Caco-2 (cell line): ENCODE data around the gene MT3. TPM values are rescaled to one million over a fixed set of nuclear protein-coding genes. Genes with fewer than 3 reads are reported as not detected.
A peak's percentile ranks its signal among the peaks of the same experiment; 100 is the strongest.

Experiments
- BruUV-seq: library from RNA; stranded (reverse); fragments of 400-500 nt; replicated peaks from 2 replicates; lab custom pipeline; 2021; lab: Mats Ljungman, UMichigan
- CTCF ChIA-PET: fragments of 300-600 bp; sonication (Branson Sonifier 250); formaldehyde crosslinking; loops from one replicate; lab custom pipeline; 2022; ENCODE audit warnings: antibody characterized with exemption; lab: Charles Lee
- POLR2A ChIA-PET: fragments of 300-600 bp; sonication (Branson Sonifier 250); formaldehyde crosslinking; loops from one replicate; lab custom pipeline; 2022; ENCODE audit warnings: antibody characterized with exemption; lab: Charles Lee
- DNase-seq, 2 experiments: peaks; one replicate each; pipeline versions ENCODE4 v3.0.0 to v3.0.0-alpha.2; 2020 to 2022
- H3K27me3 ChIP-seq: replicated peaks from 2 replicates; pipeline ENCODE4 v1.6.0; 2011; ENCODE audit warnings: low read length; ENCODE audit not compliant: control insufficient read depth, insufficient read depth
- H3K36me3 ChIP-seq: 2 replicates; pipeline ENCODE4 v1.5.1; 2011; ENCODE audit warnings: low read length; ENCODE audit not compliant: control insufficient read depth, insufficient read depth
- H3K4me1 ChIP-seq: fragments of 250-450 bp; sonication (Bioruptor Pico); 2 replicates; pipeline ENCODE4 v1.5.1; 2020; ENCODE audit warnings: mild to moderate bottlenecking
- H3K4me3 ChIP-seq: 2 replicates; pipeline ENCODE4 v1.5.1; 2011; ENCODE audit warnings: low read depth, mild to moderate bottlenecking, control low read depth, low read length
- H3K9me3 ChIP-seq: fragments of 250-450 bp; sonication (Bioruptor Pico); 2 replicates; pipeline ENCODE4 v1.5.1; 2020; ENCODE audit warnings: mild to moderate bottlenecking, moderate library complexity
- H3K27ac Mint-ChIP-seq: one replicate; pipeline ENCODE4 v1.8.0; 2022; ENCODE audit warnings: mixed read lengths; ENCODE audit not compliant: unreplicated experiment
- H3K27me3 Mint-ChIP-seq: one replicate; pipeline ENCODE4 v1.8.0; 2022; ENCODE audit warnings: mixed read lengths; ENCODE audit not compliant: insufficient read depth, unreplicated experiment
- H3K36me3 Mint-ChIP-seq: one replicate; pipeline ENCODE4 v1.8.0; 2022; ENCODE audit warnings: mild to moderate bottlenecking, mixed read lengths; ENCODE audit not compliant: insufficient read depth, unreplicated experiment
- H3K4me1 Mint-ChIP-seq: one replicate; pipeline ENCODE4 v1.8.0; 2022; ENCODE audit warnings: low read depth, mixed read lengths; ENCODE audit not compliant: unreplicated experiment
- H3K4me3 Mint-ChIP-seq: one replicate; pipeline ENCODE4 v1.8.0; 2022; ENCODE audit warnings: mild to moderate bottlenecking, moderate library complexity, mixed read lengths; ENCODE audit not compliant: unreplicated experiment
- H3K9me3 Mint-ChIP-seq: one replicate; pipeline ENCODE4 v1.8.0; 2022; ENCODE audit warnings: mixed read lengths; ENCODE audit not compliant: unreplicated experiment
- CTCF ChIP-seq, 2 experiments: fragments of 200-600 bp in 1 of 2; IDR thresholded peaks; 1 replicate in 1 of 2; 2 replicates in 1 of 2; pipeline versions ENCODE4 v1.5.1 to v1.8.0; 2011 to 2022; ENCODE audit warnings: antibody characterized with exemption in 1 of 2, control low read depth in 1 of 2, inconsistent platforms in 1 of 2, low read depth in 1 of 2, low read length in 1 of 2, mild to moderate bottlenecking in 1 of 2, moderate library complexity in 1 of 2; ENCODE audit not compliant: insufficient read depth in 1 of 2, severe bottlenecking in 1 of 2, unreplicated experiment in 1 of 2
- intact Hi-C: fragments of 100-400 bp; cut with micrococcal nuclease; formaldehyde crosslinking; loops from one replicate; pipeline ENCODE4 v1.10.0; 2022; ENCODE audit not compliant: unreplicated experiment
- total RNA-seq: library from RNA; stranded (reverse); gene quantifications from 2 replicates; pipeline ENCODE4 v1.2.3, GENCODE V29; 2022

The MT3 gene
- total RNA-seq, 1 experiment from 2014 or later = not detected

- Histone ChIP-seq H3K27me3 (no peaks in the 10 kb centered on the region), H3K36me3 (no peaks in the 10 kb centered on the region), H3K4me1 (no peaks in the 10 kb centered on the region), H3K9me3 (no peaks in the 10 kb centered on the region), H3K4me3 (no peak overlapping the region)
- no peak overlapping the region for H3K4me3 Mint-ChIP-seq
- no peak for DNase-seq
- TF ChIP-seq CTCF (IDR thresholded peaks at IDR 0.05; ENCODE audit: insufficient read depth in 1 of 2, low read depth in 1 of 2, low read length in 1 of 2, severe bottlenecking in 1 of 2, unreplicated experiment in 1 of 2) = no peak
- peaks cover 15% of the 10 kb centered on the region for H3K27me3 Mint-ChIP-seq
- H3K27ac Mint-ChIP-seq = no peak overlapping the region
- BruUV-seq = no TSS peak
- intact Hi-C loops = no loop called here
- H3K36me3 Mint-ChIP-seq = no peaks in the 10 kb centered on the region
- ChIA-PET CTCF (no interaction called here), POLR2A (no interaction called here)
- no peaks in the 10 kb centered on the region for H3K9me3 Mint-ChIP-seq
- H3K4me1 Mint-ChIP-seq = no peaks in the 10 kb centered on the region
Measured at GRCh38 chr16:56583351-56584168, 5.8 kb upstream of the MT3 start.

DNA sequence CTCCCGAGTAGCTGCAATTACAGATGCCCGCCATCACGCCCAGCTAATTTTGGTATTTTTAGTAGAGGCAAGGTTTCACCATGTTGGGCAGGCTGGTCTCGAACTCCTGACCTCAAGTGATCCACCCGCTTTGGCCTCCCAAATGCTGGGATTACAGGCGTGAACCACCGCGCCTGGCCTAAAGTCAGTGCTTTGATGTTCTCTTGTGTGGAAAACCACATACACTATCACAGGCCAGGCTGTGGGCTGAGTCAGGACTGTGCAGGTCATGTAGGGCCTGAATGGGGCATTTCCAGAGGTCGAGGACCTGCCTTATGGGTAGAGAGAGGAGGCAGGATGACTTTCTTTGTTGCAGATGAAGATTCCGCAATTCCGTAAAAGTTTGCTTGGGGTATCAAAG, 5.1 kb upstream of the MT3 start:
- CTCF ChIA-PET = no interaction called here

GRCh38 chr16:56588781-56589140, 567 bp upstream of the MT3 start:
- no peaks in the 10 kb centered on the region for H3K9me3 ChIP-seq
- intact Hi-C loops = no loop called here
- POLR2A ChIA-PET = no interaction called here
- H3K27me3 ChIP-seq = no peaks in the 10 kb centered on the region
- no peak for DNase-seq
- H3K4me3 ChIP-seq = no peak overlapping the region
- CTCF ChIA-PET = no interaction called here
- no peaks in the 10 kb centered on the region for H3K4me1 ChIP-seq
- H3K4me3 Mint-ChIP-seq = peak overlapping the region; percentile 40
- H3K4me1 Mint-ChIP-seq = no peaks in the 10 kb centered on the region
- H3K27ac Mint-ChIP-seq = no peak overlapping the region
- no peak for TF ChIP-seq CTCF (IDR thresholded peaks at IDR 0.05; ENCODE audit: insufficient read depth in 1 of 2, low read depth in 1 of 2, low read length in 1 of 2, severe bottlenecking in 1 of 2, unreplicated experiment in 1 of 2)
- H3K36me3 Mint-ChIP-seq = no peaks in the 10 kb centered on the region
- H3K27me3 Mint-ChIP-seq = peaks cover 19% of the 10 kb centered on the region
- no TSS peak for BruUV-seq
- no peaks in the 10 kb centered on the region for H3K9me3 Mint-ChIP-seq
- H3K36me3 ChIP-seq = no peaks in the 10 kb centered on the region

More for the DNA sequence above, 5.1 kb upstream of the MT3 start:
- Histone ChIP-seq H3K4me3 (no peak overlapping the region), H3K36me3 (no peaks in the 10 kb centered on the region), H3K9me3 (no peaks in the 10 kb centered on the region), H3K4me1 (no peaks in the 10 kb centered on the region), H3K27me3 (no peaks in the 10 kb centered on the region)
- intact Hi-C loops = no loop called here
- DNase-seq = no peak
- H3K4me1 Mint-ChIP-seq = no peaks in the 10 kb centered on the region
- BruUV-seq = no TSS peak
- peaks cover 19% of the 10 kb centered on the region for H3K27me3 Mint-ChIP-seq
- no peak for TF ChIP-seq CTCF (IDR thresholded peaks at IDR 0.05; ENCODE audit: insufficient read depth in 1 of 2, low read depth in 1 of 2, low read length in 1 of 2, severe bottlenecking in 1 of 2, unreplicated experiment in 1 of 2)
- POLR2A ChIA-PET = no interaction called here
- no peak overlapping the region for H3K4me3 Mint-ChIP-seq
- no peak overlapping the region for H3K27ac Mint-ChIP-seq
- no peaks in the 10 kb centered on the region for H3K36me3 Mint-ChIP-seq
- H3K9me3 Mint-ChIP-seq = no peaks in the 10 kb centered on the region
